ENCODE results near the gene MGST2. TPM values are rescaled to one million over a fixed set of nuclear protein-coding genes. Genes with fewer than 3 reads are reported as not detected.

MGST2 gene
- polyA plus RNA-seq, 6 donors from 2014 or later: 1.0 to 7.9 (median 2.9) TPM

GRCh38 chr4:139668658-139669201 is 3.1 kb downstream of the MGST2 start:
- Mint-ChIP-seq H3K4me3 (no peak overlapping the region), H3K4me1 (peaks cover 20 to 28% (median 26%) of the 10 kb centered on the region in 3 donors), H3K27ac (peak overlapping the region in 1 of 6 donors; percentile 70), H3K9me3 (no peaks in the 10 kb centered on the region), H3K27me3 (no peaks in the 10 kb centered on the region), H3K36me3 (no peaks in the 10 kb centered on the region)
- no peak for ATAC-seq (ENCODE audit: low read depth in 2 of 2)
- DNase-seq: no peak

GRCh38 chr4:139669335-139669734 is 3.7 kb downstream of the MGST2 start:
- Mint-ChIP-seq H3K27me3 (no peaks in the 10 kb centered on the region), H3K27ac (peak overlapping the region in 3 of 6 donors; percentile 31 to 70 (median 63)), H3K4me1 (peaks cover 25 to 32% (median 29%) of the 10 kb centered on the region in 3 donors), H3K9me3 (no peaks in the 10 kb centered on the region), H3K36me3 (no peaks in the 10 kb centered on the region), H3K4me3 (no peak overlapping the region)
- ATAC-seq (ENCODE audit: low read depth in 2 of 2): no peak
- DNase-seq: no peak

GRCh38 chr4:139669890-139670289 is 4.3 kb downstream of the MGST2 start:
- no peak for DNase-seq
- Mint-ChIP-seq H3K4me3 (no peak overlapping the region), H3K27ac (peak overlapping the region in 2 of 6 donors; percentile 52 to 93), H3K36me3 (no peaks in the 10 kb centered on the region), H3K4me1 (peaks cover 29 to 37% (median 30%) of the 10 kb centered on the region in 3 donors), H3K27me3 (no peaks in the 10 kb centered on the region), H3K9me3 (no peaks in the 10 kb centered on the region)
- ATAC-seq (ENCODE audit: low read depth in 2 of 2): no peak

- no peak for ATAC-seq (ENCODE audit: low read depth in 2 of 2)
- no peak overlapping the region for H3K27ac Mint-ChIP-seq
- DNase-seq: no peak
- H3K4me1 Mint-ChIP-seq: peaks cover 31 to 38% (median 32%) of the 10 kb centered on the region in 3 donors
- H3K9me3 Mint-ChIP-seq: no peaks in the 10 kb centered on the region
- no peak overlapping the region for H3K4me3 Mint-ChIP-seq
- no peaks in the 10 kb centered on the region for H3K36me3 Mint-ChIP-seq
- no peaks in the 10 kb centered on the region for H3K27me3 Mint-ChIP-seq
These were observed 5.2 kb downstream of the MGST2 start for GRCh38 chr4:139670775-139671174.

GRCh38 chr4:139672215-139672614 is 6.6 kb downstream of the MGST2 start:
- Mint-ChIP-seq H3K36me3 (no peaks in the 10 kb centered on the region), H3K4me3 (no peak overlapping the region), H3K27ac (peak overlapping the region in 1 of 6 donors; percentile 42), H3K27me3 (no peaks in the 10 kb centered on the region), H3K9me3 (no peaks in the 10 kb centered on the region), H3K4me1 (peaks cover 19 to 24% (median 19%) of the 10 kb centered on the region in 3 donors)
- ATAC-seq (ENCODE audit: low read depth in 2 of 2) (no peak), DNase-seq (no peak)

GRCh38 chr4:139672732-139673131 is 7.1 kb downstream of the MGST2 start:
- Mint-ChIP-seq H3K36me3 (no peaks in the 10 kb centered on the region), H3K27ac (peak overlapping the region in 1 of 6 donors; percentile 46), H3K4me3 (no peak overlapping the region), H3K9me3 (no peaks in the 10 kb centered on the region), H3K27me3 (no peaks in the 10 kb centered on the region), H3K4me1 (peaks cover 17 to 22% (median 19%) of the 10 kb centered on the region in 3 donors)
- ATAC-seq (ENCODE audit: low read depth in 2 of 2) (no peak), DNase-seq (no peak)

- DNase-seq (peak; percentile 71), ATAC-seq (ENCODE audit: low read depth in 2 of 2) (peak; percentile 99)
- Mint-ChIP-seq H3K27ac (peak overlapping the region; percentile 59 to 96 (median 84)), H3K4me3 (peak overlapping the region in 6 of 8 donors; percentile 20 to 78 (median 36)), H3K4me1 (peaks cover 14 to 22% (median 19%) of the 10 kb centered on the region in 3 donors), H3K9me3 (no peaks in the 10 kb centered on the region), H3K36me3 (no peaks in the 10 kb centered on the region), H3K27me3 (no peaks in the 10 kb centered on the region)
These were observed 9.4 kb downstream of the MGST2 start for GRCh38 chr4:139674875-139675550.

- peak overlapping the region; percentile 45 to 96 (median 84) for H3K27ac Mint-ChIP-seq
- H3K27me3 Mint-ChIP-seq: no peaks in the 10 kb centered on the region
- peak overlapping the region in 4 of 8 donors; percentile 20 to 78 (median 33) for H3K4me3 Mint-ChIP-seq
- no peaks in the 10 kb centered on the region for H3K36me3 Mint-ChIP-seq
- no peak for DNase-seq
- no peak for ATAC-seq (ENCODE audit: low read depth in 2 of 2)
- no peaks in the 10 kb centered on the region for H3K9me3 Mint-ChIP-seq
- peaks cover 13 to 22% (median 19%) of the 10 kb centered on the region in 3 donors for H3K4me1 Mint-ChIP-seq
These were observed 10.0 kb downstream of the MGST2 start for GRCh38 chr4:139675651-139676050.

- Mint-ChIP-seq H3K27me3 (no peaks in the 10 kb centered on the region), H3K4me3 (peak overlapping the region in 1 of 8 donors; percentile 34), H3K27ac (peak overlapping the region in 1 of 6 donors; percentile 87), H3K4me1 (peaks cover 13 to 22% (median 19%) of the 10 kb centered on the region in 3 donors), H3K36me3 (no peaks in the 10 kb centered on the region), H3K9me3 (no peaks in the 10 kb centered on the region)
- DNase-seq (no peak), ATAC-seq (ENCODE audit: low read depth in 2 of 2) (no peak)
These were observed 10.7 kb downstream of the MGST2 start for GRCh38 chr4:139676365-139676764.

GRCh38 chr4:139676913-139677585 is 11.4 kb downstream of the MGST2 start:
- Mint-ChIP-seq H3K4me3 (no peak overlapping the region), H3K9me3 (no peaks in the 10 kb centered on the region), H3K27me3 (no peaks in the 10 kb centered on the region), H3K36me3 (no peaks in the 10 kb centered on the region), H3K27ac (peak overlapping the region in 1 of 6 donors; percentile 7), H3K4me1 (peaks cover 13 to 22% (median 19%) of the 10 kb centered on the region in 3 donors)
- DNase-seq (no peak), ATAC-seq (ENCODE audit: low read depth in 2 of 2) (no peak)

GRCh38 chr4:139682309-139682708 is 16.7 kb downstream of the MGST2 start:
- DNase-seq (no peak), ATAC-seq (ENCODE audit: low read depth in 2 of 2) (no peak)
- Mint-ChIP-seq H3K4me1 (no peaks in the 10 kb centered on the region), H3K4me3 (no peak overlapping the region), H3K27ac (no peak overlapping the region), H3K36me3 (no peaks in the 10 kb centered on the region), H3K9me3 (peaks cover 0 to 4% (median 0%) of the 10 kb centered on the region in 7 donors), H3K27me3 (no peaks in the 10 kb centered on the region)

GRCh38 chr4:139682741-139683151 is 17.1 kb downstream of the MGST2 start:
- Mint-ChIP-seq H3K27me3 (no peaks in the 10 kb centered on the region), H3K27ac (no peak overlapping the region), H3K9me3 (peaks cover 0 to 4% (median 0%) of the 10 kb centered on the region in 7 donors), H3K4me3 (no peak overlapping the region), H3K36me3 (no peaks in the 10 kb centered on the region), H3K4me1 (no peaks in the 10 kb centered on the region)
- no peak for DNase-seq
- ATAC-seq (ENCODE audit: low read depth in 2 of 2): no peak

GRCh38 chr4:139684351-139684750 is 18.7 kb downstream of the MGST2 start:
- H3K36me3 Mint-ChIP-seq: no peaks in the 10 kb centered on the region
- no peaks in the 10 kb centered on the region for H3K4me1 Mint-ChIP-seq
- no peak overlapping the region for H3K4me3 Mint-ChIP-seq
- ATAC-seq (ENCODE audit: low read depth in 2 of 2): no peak
- no peak overlapping the region for H3K27ac Mint-ChIP-seq
- DNase-seq: no peak
- H3K27me3 Mint-ChIP-seq: no peaks in the 10 kb centered on the region
- H3K9me3 Mint-ChIP-seq: peaks cover 0 to 4% (median 0%) of the 10 kb centered on the region in 7 donors

GRCh38 chr4:139685180-139685579 is 19.6 kb downstream of the MGST2 start:
- no peaks in the 10 kb centered on the region for H3K27me3 Mint-ChIP-seq
- H3K27ac Mint-ChIP-seq: no peak overlapping the region
- H3K4me3 Mint-ChIP-seq: no peak overlapping the region
- peaks cover 0 to 4% (median 0%) of the 10 kb centered on the region in 7 donors for H3K9me3 Mint-ChIP-seq
- H3K36me3 Mint-ChIP-seq: no peaks in the 10 kb centered on the region
- no peaks in the 10 kb centered on the region for H3K4me1 Mint-ChIP-seq
- DNase-seq: no peak
- ATAC-seq (ENCODE audit: low read depth in 2 of 2): no peak

Data from naive B cell (primary cell).